ACHN (cell line): Measurements from ENCODE around the gene KRTAP3-1.
"Not testable (repeated sequence)": the region's sequence is repeated elsewhere in the genome, so short reads cannot be mapped to it uniquely, and the experiment has no call there.

Experiments
- DNase-seq: peaks from one replicate; pipeline ENCODE4 v3.0.0-alpha.2; 2015
- in situ Hi-C: cut with HindIII; loops from 2 replicates; pipeline ENCODE4 v1.10.0; 2017; ENCODE audit warnings: low sequenced_read_pairs, low pct_ligation_motif_present, low pct_unique_long_range_greater_than_20kb

The KRTAP3-1 gene

GRCh38 chr17:41019415-41019814 is 10.5 kb upstream of the KRTAP3-1 start:
- no peak for DNase-seq
- in situ Hi-C loops: no loop called here

GRCh38 chr17:41018541-41018940 is 9.6 kb upstream of the KRTAP3-1 start:
- in situ Hi-C loops: no loop called here
- DNase-seq: no peak

- no peak for DNase-seq
- in situ Hi-C loops: no loop called here
Observed at GRCh38 chr17:41016578-41017215, 7.8 kb upstream of the KRTAP3-1 start.

GRCh38 chr17:41015454-41015853 is 6.5 kb upstream of the KRTAP3-1 start:
- no peak for DNase-seq
- in situ Hi-C loops: no loop called here

GRCh38 chr17:41013606-41014005 is 4.7 kb upstream of the KRTAP3-1 start:
- in situ Hi-C loops: no loop called here

GRCh38 chr17:41013181-41013580 is 4.3 kb upstream of the KRTAP3-1 start:
- in situ Hi-C loops: no loop called here
- DNase-seq: no peak

More at GRCh38 chr17:41013606-41014005, 4.7 kb upstream of the KRTAP3-1 start:
- DNase-seq: no peak

GRCh38 chr17:41012326-41013120 is 3.6 kb upstream of the KRTAP3-1 start:
- no peak for DNase-seq
- in situ Hi-C loops: no loop called here

- in situ Hi-C loops: no loop called here
- DNase-seq: no peak
Observed at GRCh38 chr17:41010441-41010840, 1.5 kb upstream of the KRTAP3-1 start.

- in situ Hi-C loops: no loop called here
- no peak for DNase-seq
Observed at GRCh38 chr17:41009936-41010335, 1.0 kb upstream of the KRTAP3-1 start.

- no peak for DNase-seq
- in situ Hi-C loops: no loop called here
Observed at GRCh38 chr17:41009301-41009760, 403 bp upstream of the KRTAP3-1 start.

- in situ Hi-C loops: no loop called here
- DNase-seq: no peak
Observed at GRCh38 chr17:41004397-41004796, 4.5 kb downstream of the KRTAP3-1 start.

- in situ Hi-C loops: no loop called here
- DNase-seq: no peak
Observed at GRCh38 chr17:41003926-41004325, 5.0 kb downstream of the KRTAP3-1 start.

GRCh38 chr17:41002814-41003213 is 6.1 kb downstream of the KRTAP3-1 start:
- in situ Hi-C loops: no loop called here
- DNase-seq: no peak

- DNase-seq: no peak
Observed at GRCh38 chr17:41001795-41002194, 7.1 kb downstream of the KRTAP3-1 start.

GRCh38 chr17:40999563-40999962 is 9.4 kb downstream of the KRTAP3-1 start, which contains the start of gene KRTAP3-2:
TSS of gene KRTAP3-2 (minus strand) at chr17:40999906. CDS start at chr17:40999853, 53 bp downstream.
- DNase-seq, in situ Hi-C loops: not testable (repeated sequence)

More at GRCh38 chr17:41001795-41002194, 7.1 kb downstream of the KRTAP3-1 start:
- in situ Hi-C loops: no loop called here

GRCh38 chr17:40997361-40997760 is 11.6 kb downstream of the KRTAP3-1 start:
- no peak for DNase-seq
- in situ Hi-C loops: no loop called here

- in situ Hi-C loops: no loop called here
- no peak for DNase-seq
Observed at GRCh38 chr17:40996829-40997228, 12.1 kb downstream of the KRTAP3-1 start.

GRCh38 chr17:40995116-40995515 is 13.8 kb downstream of the KRTAP3-1 start:
- in situ Hi-C loops: no loop called here
- no peak for DNase-seq

GRCh38 chr17:40993839-40994238 is 15.1 kb downstream of the KRTAP3-1 start, which contains the start of gene KRTAP3-3:
TSS of gene KRTAP3-3 (minus strand) at chr17:40994164. CDS start at chr17:40994097, 67 bp downstream.
- in situ Hi-C loops: no loop called here
- no peak for DNase-seq

- DNase-seq: no peak
- in situ Hi-C loops: no loop called here
Observed at GRCh38 chr17:40993084-40993483, 15.8 kb downstream of the KRTAP3-1 start.
